Fibroblast of peridontal ligament (primary cell): Measurements from ENCODE around the gene PTGES2.
"Not testable (repeated sequence)": the region's sequence is repeated elsewhere in the genome, so short reads cannot be mapped to it uniquely, and the experiment has no call there.

Source experiments
- DNase-seq: peaks from one replicate; pipeline ENCODE4 v3.0.0-alpha.2; 2010; ENCODE audit errors: extremely low read depth

The PTGES2 gene

DNA sequence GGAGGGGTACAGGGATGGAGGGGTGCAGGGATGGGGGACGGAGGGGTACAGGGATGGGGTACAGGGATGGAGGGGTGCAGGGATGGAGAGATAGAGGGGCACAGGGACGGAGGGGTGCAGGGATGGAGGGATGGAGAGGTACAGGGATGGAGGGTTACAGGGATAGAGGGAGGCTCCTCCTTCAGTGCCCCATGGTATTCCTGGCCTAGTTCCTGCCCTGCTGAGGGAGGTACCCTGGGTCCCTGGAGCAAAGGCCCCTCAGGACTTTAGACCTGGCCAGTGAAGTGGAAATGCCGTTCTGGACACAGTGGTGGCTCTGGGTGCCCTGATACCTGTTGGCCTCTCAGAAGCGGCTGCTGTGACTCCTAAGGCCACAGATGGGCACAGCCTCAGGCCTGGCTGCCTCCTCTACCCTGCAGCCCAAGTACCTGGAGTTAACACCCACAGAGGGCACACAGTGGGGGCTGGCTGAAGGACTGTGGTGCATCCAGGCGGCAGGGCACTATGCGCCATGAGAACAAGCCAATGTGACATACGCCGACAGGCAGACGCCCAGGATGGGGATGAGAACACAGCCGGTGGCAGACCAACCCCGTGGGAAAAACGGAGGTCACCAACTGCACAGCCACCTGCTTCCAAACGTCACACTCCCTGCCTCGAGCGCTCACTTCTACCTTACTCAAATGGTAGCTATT lies 8.4 kb downstream of the PTGES2 start:
- no peak for DNase-seq

DNA sequence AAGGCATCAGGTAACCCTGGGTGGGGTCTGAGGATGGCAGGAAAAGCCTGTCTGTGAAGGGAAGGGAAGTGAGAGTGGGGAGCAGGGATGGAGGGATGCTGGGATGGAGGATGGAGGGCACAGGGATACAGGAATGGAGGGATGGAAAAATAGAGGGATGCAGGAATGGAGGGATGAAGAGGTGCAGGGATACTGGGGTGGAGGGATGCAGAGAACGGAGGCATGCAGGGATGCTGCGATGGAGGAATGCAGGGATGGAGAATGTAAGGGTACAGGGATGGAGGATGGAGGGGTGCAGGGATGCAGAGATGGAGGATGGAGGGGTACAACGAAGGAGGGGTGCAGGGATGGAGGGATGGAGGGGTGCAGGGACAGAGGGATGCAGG lies 9.1 kb downstream of the PTGES2 start:
- no peak for DNase-seq

DNA sequence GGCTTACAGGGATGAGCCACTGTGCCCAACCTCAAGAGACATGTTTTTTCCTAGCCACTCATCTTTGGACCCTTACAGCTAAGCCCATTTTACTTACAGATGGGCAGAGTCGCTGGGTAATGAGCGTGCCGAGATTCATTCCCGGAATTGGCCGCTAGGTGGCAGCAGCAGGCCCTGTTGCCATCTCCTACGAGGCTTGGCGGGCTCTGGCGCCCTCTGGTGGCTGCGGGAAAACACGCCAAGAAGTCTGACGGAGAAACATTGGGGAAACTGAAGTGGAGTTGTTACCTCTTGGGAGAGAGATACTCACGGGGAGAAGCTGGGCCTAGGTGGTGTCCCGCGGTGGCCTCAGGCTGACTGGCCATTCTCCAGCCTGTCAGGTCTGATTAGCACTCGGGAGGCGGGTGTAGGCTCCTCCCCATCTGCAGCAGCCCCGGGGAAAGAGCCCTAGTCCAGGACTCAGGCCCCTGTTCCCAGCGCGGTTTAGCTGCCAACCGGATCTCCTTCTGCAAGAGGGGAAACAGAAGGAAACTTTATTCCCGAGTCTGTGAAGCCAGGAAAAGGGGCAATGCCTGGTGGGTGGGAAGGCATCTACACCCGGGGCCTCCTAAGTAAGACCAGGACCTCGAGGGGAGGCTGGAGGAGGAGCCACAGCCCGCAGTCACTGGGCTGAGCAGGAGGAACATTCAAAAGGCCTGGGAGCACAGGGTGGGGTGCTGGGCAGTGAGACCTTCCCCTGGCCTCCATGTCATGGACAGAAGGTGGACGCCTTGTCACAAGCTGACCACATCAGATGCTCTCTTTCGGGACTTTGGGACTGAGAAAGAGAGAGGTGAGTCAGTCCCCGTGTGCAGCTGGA lies 9.7 kb downstream of the PTGES2 start:
- peak; percentile 87 for DNase-seq

DNA sequence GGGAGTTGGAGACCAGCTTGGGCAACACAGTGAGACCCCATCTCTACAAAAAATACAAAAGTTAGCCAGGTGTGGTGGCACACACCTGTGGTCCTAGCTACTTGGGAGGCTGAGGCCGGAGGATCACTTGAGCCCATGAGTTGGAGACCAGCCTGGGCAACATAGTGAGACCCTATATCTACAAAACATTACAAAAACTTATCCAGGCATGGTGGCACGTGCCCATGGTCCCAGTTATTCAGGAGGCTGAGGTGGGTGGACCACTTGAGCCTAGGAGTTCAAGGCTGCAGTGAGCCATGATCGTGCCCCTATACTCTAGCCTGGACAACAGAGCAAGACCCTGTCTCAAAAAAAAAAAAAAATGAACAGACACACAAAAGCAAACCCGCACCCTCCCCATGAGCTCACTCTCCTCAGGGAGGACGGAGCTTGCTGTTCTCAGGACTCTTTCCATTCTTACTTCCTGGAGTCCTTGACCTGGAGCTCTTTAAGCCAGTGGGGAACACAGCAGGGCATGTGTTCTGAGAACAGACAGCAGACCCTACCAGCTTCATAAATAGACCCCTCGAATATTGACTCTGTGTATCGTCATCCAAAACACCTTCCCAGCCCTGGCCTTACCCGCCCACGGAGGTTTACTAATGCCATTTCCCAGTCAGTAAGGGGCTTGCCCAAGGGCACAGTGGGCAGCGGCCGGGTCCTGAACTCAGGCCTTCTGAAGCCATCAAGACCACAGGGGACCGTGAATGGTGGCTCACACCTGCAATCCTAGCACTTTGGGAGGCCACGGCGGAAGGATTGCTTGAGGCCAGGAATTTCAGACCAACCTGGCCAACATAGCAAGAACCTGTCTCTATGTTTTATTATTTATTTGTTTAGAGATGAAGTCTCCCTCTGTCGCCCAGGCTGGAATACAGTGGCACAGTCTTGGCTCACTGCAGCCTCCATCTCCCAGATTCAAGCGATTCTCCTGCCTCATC lies 11.1 kb downstream of the PTGES2 start:
- no peak for DNase-seq

DNA sequence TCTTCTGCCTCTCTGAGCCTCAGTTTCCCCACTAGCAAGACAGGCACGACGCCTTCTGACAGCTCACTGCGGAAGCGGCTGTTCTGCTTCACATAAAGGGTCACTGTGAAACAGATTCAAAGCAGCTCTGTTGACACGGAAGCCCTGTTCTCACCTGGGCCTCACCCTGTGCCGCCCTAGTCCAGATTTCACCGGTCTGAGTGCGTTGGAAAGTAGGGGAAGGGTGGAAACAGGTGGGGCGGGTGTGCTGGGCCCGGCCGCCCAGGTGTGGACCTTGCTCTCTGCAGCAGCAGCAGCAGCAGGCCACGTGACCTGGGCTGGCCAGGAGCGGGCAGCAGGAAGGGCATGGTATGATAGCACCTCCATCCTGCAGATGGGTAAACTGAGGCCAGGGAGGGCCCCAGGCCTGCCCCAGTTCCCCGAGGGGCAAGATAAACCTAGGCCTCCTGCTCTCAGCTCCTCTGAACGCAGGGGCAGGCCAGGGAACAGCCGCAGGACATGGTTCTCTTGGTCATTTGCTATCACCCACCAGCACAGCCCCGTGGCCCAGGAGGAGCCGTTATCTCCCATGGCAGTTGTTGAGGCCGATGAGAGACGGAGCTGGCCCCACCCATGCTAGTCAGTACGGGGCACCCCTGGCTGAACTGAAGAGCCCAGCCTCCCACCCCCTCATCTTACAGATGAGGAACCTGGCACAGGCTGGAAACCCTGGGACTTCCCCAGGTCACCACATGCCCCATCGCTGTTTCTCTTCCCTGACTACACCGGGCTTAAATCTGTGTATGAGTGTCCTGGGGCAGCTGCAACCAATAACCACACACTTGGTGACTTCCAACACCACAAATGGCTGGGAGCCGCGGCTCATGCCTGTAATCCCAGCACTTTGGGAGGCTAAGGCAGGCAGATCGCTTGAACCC lies 12.1 kb downstream of the PTGES2 start:
- no peak for DNase-seq

DNA sequence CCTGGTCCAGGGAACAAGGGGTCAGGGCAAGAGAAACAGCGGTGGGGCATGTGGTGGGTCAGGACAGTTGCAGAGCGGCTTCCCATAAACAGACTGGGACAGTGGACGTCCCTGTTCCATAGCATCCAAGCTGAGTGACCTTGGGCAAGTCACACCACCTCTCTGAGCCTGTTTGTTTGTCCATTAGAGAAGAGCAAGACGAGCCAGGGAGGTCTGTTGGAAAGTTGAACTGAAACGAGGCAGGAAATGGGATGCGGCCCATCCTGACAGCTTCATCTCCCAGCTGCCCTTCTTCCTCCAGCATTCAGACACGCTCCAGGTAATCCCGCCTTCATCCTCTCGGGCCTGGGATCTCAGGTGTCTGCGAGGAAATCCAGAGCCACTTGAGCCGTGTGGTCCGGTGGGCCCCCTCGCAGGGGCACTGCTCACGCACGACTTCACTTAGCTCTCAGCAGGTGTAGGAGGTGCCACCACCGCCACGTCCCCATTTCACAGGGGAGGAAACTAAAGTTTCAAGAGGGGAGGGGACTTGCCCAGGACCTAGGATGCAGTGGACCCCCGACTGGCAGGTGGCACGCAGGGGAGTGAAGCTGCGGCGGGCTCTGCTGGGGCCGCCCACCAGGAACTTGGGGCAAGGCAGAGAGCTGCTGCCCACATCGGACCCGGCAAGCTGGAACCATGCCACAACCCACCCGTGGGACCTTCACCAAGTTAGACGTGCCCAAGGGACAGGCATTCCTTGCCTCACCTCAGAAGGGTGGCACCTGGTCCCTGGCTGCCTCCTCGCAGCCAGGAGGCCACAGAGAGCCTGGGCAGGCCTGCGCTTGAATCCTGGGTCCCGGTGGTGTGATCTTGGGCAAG lies 13.0 kb downstream of the PTGES2 start:
- DNase-seq, result no peak

DNA sequence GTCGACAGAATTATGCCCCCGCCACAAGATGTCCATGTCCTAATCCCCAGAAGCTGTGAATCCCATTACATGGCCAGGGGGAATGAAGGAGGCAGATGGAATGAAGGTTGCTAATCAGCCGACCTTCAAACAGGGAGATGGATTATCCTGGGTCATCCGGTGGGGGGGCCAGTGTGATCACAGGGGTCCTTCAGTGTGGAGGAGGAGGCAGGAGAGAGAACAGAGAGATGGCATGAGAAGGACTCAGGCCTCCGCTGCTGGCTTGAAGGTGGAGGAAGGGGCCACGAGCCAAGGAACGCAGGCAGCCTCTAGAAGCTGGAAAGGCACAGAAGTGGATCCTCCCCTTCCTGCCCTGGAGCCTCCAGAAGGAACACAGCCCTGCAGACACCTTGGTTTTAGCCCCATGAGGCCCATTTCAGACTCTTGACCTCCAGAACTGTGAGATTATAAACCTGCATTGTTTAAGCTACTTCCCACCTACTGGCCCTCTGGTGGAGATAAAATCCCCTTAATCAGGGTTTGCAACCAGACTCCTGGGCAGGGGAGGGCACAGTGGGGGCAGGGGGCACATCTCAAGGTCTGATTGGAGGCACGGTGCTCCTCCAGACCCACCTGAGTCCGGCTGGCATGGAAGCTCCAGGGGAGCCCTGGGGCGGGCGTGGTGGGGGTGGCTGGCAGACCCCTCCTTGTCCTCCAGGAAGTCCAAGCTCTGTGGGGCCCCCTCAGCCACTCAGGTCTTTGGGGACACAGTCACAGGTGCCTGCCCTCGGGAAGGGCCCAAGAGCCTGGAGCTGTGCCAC lies 13.8 kb downstream of the PTGES2 start:
- no peak for DNase-seq

DNA sequence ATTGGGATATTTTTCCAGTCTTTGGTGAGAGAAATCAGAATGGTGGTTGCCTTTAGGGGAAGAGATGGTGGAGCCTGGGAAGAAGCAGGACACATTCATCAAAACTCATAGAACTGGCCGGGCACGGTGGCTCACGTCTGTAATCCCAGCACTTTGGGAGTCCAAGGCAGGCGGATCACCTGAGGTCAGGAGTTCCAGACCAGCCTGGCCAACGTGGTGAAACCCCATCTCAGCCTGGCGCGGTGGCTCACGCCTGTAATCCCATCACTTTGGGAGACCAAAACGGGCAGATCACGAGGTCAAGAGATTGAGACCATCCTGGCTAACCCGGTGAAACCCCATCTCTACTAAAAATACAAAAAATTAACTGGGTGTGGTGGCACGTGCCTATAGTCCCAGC lies 15.8 kb downstream of the PTGES2 start:
- not testable (repeated sequence) for DNase-seq

DNA sequence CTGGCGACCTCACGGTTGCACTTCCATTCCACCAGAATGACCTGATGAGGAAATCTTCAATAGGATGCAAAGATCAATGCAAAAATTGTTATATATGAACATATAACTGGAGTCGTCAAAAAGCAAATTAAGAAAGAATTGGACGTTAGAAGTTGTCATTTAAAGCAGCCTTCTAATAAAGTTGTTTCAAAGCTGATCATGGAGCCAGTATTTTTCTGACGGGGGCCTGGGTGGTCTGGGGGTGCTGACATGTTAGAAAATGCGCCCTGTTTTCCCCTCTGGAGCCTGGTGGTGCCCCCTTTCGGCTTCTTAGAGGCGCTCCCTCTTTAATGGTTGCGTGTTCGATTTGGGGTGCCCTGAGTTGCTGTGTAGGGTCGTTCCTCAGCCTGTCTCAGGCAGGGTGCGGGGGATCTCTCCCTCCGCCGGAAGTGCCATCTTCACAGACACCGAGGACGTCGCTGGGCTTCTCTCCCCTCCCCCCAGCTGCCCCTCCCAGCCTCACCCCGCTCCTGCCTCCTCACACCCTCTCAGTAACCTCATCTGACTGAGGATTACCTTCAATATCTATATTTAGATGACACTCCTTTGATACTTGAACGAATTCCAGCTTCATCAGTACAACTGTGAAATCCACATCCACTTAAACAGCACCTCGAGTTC lies 18.3 kb downstream of the PTGES2 start:
- DNase-seq, result no peak

DNA sequence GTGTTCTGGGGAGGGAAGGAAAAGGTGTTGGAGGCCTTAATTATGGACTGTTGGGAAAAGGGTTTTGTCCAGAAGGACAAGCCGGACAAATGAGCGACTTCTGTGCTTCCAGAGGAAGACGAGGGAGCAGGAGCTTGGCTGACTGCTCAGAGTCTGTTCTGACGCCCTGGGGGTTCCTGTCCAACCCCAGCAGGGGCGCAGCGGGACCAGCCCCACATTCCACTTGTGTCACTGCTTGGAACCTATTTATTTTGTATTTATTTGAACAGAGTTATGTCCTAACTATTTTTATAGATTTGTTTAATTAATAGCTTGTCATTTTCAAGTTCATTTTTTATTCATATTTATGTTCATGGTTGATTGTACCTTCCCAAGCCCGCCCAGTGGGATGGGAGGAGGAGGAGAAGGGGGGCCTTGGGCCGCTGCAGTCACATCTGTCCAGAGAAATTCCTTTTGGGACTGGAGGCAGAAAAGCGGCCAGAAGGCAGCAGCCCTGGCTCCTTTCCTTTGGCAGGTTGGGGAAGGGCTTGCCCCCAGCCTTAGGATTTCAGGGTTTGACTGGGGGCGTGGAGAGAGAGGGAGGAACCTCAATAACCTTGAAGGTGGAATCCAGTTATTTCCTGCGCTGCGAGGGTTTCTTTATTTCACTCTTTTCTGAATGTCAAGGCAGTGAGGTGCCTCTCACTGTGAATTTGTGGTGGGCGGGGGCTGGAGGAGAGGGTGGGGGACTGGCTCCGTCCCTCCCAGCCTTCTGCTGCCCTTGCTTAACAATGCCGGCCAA lies 19.1 kb downstream of the PTGES2 start:
- no peak for DNase-seq

DNA sequence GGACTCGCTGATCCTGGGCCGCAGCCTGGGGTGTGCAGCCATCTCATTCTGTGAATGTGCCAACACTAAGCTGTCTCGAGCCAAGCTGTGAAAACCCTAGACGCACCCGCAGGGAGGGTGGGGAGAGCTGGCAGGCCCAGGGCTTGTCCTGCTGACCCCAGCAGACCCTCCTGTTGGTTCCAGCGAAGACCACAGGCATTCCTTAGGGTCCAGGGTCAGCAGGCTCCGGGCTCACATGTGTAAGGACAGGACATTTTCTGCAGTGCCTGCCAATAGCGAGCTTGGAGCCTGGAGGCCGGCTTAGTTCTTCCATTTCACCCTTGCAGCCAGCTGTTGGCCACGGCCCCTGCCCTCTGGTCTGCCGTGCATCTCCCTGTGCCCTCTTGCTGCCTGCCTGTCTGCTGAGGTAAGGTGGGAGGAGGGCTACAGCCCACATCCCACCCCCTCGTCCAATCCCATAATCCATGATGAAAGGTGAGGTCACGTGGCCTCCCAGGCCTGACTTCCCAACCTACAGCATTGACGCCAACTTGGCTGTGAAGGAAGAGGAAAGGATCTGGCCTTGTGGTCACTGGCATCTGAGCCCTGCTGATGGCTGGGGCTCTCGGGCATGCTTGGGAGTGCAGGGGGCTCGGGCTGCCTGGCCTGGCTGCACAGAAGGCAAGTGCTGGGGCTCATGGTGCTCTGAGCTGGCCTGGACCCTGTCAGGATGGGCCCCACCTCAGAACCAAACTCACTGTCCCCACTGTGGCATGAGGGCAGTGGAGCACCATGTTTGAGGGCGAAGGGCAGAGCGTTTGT lies 19.9 kb downstream of the PTGES2 start:
- DNase-seq, result no peak

DNA sequence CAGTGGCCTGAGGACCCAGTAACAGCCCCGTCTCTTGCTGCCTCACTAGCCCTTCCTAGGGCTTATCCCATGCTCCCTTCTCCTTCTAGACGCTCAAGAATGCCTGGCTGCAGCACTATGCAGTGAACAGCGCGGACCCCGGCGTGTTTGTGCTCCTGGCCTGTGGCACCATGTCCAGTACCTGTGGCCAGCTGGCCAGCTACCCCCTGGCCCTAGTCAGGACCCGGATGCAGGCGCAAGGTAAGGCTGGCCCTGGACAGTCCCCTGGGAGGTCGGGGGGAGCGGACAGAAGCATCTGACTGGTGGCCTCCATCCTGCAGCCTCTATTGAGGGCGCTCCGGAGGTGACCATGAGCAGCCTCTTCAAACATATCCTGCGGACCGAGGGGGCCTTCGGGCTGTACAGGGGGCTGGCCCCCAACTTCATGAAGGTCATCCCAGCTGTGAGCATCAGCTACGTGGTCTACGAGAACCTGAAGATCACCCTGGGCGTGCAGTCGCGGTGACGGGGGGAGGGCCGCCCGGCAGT lies 20.5 kb downstream of the PTGES2 start:
- no peak for DNase-seq

DNA sequence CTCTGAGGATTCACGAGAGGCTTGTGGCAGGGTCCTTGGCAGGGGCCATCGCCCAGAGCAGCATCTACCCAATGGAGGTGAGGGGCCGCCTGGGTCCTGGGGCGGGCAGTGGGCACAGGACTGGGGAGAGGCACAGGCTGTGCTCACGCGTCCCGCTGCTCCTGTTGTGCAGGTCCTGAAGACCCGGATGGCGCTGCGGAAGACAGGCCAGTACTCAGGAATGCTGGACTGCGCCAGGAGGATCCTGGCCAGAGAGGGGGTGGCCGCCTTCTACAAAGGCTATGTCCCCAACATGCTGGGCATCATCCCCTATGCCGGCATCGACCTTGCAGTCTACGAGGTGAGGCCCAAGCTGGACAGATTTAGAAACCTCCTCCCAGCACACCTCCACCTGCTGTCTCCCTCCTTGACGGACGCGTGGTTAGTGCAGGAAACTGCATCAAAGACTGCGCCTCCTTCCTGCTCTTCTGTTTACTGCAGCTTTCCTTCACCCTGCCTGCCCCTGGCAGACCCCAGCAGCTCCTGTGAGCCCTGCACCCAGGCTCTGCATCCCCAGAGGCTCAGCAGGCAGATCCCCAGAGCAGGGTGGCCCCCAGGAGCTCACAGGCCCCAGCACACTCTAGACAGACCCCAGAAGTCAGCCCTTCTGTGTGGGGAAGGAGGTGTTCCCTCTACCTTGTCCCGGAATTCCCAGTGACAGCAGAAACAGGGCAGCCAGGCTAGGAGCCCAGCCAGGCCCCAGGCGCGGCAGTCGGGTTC lies 21.2 kb downstream of the PTGES2 start:
- DNase-seq, result no peak

DNA sequence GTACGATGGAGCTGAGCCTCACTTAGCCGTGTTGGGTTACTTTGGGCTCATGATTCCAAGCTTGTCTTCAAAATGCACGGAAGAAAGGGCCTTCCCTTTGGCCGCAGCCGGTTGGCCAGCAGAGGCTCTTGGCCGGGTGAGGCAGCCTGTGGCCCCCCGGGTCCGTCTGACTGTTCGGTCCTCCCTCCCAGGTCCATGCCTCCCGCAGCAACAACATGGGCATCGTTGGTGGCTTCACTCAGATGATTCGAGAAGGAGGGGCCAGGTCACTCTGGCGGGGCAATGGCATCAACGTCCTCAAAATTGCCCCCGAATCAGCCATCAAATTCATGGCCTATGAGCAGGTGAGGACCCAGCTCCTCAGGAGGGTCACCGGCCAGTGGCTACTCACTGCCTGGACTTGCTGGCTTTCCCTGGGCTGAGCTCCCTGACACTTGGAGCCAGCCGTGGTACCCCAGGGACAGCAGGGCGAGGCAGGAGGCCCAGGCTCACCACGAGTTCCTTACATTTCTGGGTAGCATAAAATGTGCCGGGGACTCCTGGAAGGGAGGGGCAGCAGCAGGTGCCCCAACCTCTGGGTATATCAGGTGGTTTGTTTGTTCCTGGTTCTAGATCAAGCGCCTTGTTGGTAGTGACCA lies 21.9 kb downstream of the PTGES2 start:
- no peak for DNase-seq

DNA sequence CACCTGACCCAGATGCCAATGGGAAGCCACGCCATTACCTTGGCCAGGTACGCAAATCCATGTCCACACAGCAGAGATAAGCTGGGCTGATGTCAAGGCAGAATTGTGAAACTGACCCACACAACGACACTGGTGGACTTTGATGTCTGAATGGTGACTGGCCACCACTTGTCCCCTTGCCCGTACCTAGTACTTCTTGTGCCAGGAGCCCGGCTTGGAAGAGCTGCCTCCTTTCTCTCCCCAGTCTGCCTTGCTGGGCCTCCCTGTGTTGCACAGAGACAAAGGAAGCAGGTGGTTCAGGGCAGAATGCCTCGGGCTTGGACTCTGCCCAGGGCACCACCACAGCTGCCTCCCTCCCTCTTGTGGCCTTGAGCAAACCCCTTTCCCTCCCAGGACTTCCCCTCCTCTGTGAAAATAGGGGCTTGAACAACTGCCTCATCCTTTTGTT lies 23.3 kb downstream of the PTGES2 start:
- DNase-seq, result peak; percentile 30

DNA sequence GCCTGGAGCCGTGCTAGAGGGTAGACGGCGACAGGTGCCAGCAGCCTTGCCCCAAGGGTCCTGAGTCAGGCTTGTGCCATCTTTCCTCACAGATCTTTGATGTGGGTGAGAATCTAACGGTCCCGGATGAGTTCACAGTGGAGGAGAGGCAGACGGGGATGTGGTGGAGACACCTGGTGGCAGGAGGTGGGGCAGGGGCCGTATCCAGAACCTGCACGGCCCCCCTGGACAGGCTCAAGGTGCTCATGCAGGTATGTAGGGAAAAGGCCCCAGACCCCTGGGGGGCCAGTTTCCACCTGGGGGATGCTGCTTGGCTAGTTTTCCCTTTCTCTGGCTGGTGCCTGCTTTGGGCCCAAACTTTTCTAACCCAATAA lies 24.0 kb downstream of the PTGES2 start:
- no peak for DNase-seq
